ELF-1 (cell line): Measurements from ENCODE around the gene TM7SF2.
A peak's percentile ranks its signal among the peaks of the same experiment; 100 is the strongest.
"Not testable (repeated sequence)": the region's sequence is repeated elsewhere in the genome, so short reads cannot be mapped to it uniquely, and the experiment has no call there.

Experiments used
- DNase-seq: peaks from one replicate; pipeline ENCODE4 v3.0.0-alpha.2; 2016; ENCODE audit warnings: low read depth, low spot score

TM7SF2 gene

GRCh38 chr11:65114538-65115171 is 3.0 kb downstream of the TM7SF2 start:
- DNase-seq, result no peak

DNA sequence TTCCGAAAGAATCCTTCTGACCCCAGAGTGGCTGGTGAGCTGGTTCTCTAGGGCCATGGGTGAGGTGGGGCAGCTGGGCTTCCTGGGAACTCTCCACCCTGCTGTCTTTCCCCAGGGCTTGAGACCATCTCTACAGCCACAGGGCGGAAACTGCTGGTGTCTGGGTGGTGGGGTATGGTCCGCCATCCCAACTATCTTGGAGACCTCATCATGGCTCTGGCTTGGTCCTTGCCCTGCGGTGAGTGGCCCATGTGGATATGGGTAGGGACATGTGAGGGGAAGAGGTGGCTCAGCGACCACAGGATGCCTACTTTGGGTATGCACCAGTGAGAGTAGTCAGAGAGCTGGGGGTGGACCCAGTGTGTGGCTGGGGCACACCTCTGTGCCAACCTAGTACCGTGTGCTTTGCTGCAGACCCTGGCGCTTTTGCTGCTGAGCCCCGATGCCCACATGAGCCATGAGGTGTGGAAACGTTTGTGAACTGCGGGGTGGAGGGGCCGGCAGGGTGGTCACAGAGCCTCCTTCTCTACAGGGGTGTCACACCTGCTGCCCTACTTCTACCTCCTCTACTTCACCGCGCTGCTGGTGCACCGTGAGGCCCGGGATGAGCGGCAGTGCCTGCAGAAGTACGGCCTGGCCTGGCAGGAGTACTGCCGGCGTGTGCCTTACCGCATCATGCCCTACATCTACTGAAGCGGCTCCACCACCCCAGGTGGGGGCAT is 3.9 kb downstream of the TM7SF2 start:
- DNase-seq, result no peak

DNA sequence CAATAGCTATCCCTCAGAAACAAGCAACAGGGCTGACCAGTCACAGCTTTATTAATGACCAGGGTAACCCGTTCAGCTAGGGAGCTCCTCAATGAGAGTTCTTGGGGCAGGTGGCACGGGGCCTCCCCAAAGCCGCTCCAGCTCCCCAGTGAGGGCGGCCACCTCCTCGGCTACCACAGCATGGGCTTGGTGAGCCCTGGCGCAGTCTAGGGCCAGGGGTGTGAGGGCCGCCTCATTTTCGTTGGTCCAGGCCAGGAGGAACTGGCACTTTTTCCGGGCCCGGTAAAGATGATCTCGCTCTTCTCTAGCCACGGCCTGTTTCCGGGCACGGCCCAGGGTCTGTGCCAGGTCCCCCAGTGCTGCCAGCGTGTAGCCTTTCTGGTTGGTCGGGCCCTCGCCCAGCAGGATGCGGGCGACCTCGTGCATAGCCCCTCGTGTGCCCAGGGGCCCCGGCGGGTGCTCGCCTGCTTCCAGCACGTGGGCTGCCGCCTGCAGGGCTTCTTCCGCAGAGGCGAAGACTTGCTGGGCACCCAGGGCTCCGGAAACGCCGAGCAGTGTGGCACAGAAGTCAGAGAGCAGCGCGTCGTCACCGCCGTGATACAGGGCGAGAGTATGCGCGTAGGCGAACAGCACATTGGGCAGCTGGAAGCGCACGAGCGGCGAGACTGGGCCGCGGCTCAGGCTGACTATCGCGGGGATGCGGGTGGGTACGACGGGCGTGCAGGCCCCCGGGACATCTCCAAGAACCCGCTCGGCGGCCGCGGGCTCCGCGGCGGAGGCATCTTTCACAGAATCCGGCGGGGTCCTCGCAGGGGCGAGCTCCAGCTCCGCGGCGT is 4.9 kb downstream of the TM7SF2 start:
- peak; percentile 44 for DNase-seq

DNA sequence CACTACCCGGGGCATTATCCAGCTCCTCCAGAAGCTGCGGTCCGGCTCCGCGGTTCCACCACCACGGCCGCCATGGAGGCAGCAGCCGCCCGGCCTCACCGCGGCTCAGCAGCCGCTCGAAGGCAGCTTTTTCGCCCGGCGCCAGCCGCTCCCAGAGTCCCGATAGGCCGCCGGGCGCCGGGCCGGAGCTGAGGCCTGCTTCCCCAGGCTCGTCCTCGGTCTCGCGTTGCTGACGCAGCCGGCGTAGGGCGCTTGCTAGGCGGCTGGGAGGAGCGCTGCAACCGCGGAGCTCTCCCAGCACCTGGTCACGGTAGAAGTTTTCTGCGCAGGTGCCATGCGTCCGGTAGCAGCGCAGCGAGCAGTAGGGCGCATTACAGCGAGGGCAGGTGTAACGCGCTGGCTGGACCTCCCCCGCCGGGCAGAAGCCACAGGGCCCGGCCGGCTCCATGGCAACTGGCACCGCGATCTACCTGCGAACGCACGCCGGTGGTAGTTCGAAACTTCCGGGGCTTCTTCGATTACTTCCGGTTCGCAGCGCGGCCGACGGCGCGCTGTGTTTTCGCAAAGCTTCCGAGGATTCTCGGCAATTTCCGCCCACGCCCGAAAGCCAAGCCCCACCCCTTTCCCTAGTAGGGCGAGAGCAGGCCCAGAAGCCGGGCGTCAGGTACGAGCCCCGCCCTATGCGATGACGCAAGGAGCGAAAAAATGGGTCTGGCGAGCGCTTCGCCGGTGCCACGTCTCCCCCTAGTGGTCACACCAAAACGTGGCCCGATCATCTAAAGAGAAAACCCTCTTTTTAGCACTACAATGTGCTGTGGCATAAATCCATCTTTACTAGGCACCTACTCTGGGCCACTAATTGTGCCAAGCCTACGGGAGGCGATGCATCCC is 5.8 kb downstream of the TM7SF2 start, which contains the start of gene ZNHIT2:
ZNHIT2 (minus strand) TSS at position 496 of the 891 bp plus-strand sequence; CDS start at position 448, 48 bp downstream.
- peak; percentile 100 for DNase-seq

- no peak for DNase-seq
These were observed 6.6 kb downstream of the TM7SF2 start for GRCh38 chr11:65118097-65118837.

GRCh38 chr11:65118891-65119669 is 7.4 kb downstream of the TM7SF2 start:
- not testable (repeated sequence) for DNase-seq

- DNase-seq, result no peak
These were observed 8.0 kb downstream of the TM7SF2 start for GRCh38 chr11:65119670-65119995.

GRCh38 chr11:65120831-65121230 is 9.2 kb downstream of the TM7SF2 start:
- no peak for DNase-seq

GRCh38 chr11:65121447-65121864 is 9.8 kb downstream of the TM7SF2 start:
- peak; percentile 38 for DNase-seq

DNA sequence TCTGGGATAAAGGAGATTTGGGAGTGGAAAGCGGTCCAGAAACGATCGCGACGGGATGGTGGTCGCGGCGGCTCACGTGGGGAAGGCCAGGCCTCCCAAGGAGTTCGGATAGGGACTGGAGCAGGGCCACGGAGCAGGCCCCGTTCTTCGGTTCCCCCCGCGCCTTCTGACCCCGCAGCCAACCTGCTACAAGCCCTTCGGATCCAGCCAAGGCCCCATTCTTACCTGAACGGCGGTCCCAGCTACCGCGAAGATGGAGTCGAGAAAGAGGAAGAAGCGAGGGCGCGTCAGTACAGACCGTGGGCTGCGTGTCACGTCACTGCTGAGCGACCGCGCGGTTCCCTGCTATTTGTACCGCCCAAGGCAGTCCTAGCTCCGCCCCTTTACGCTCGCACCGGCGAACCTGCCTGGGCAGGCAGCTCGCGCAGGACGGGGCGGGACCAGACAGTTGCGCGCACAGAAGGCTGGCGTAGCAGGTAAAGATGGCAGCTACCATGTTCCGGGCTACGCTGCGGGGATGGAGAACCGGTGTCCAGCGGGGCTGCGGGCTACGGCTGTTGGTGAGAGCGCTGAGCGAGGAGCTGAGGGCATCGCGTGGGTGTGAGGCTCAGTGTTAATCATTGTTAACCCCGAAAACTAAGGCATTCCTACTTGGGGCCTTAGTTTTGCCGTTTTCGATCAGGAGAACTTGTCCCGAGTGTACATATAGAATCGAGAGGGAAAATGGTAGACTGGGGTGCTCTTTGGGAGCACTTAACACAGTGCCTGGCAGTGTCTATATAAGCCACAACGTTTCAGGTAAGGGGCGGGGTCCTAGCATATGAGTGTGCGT is 10.4 kb downstream of the TM7SF2 start, which contains the start of the genes FAU and MRPL49:
FAU (minus strand) TSS at position 270 of the 832 bp plus-strand sequence. CDS start 321 bp downstream, outside the sequence.
MRPL49 (plus strand) TSS at position 457 of the 832 bp plus-strand sequence; CDS start at position 483, 26 bp downstream.
- peak; percentile 98 for DNase-seq

- no peak for DNase-seq
These were observed 13.0 kb downstream of the TM7SF2 start for GRCh38 chr11:65124480-65125196.

GRCh38 chr11:65125197-65126056 is 13.8 kb downstream of the TM7SF2 start:
- no peak for DNase-seq

GRCh38 chr11:65126624-65127274 is 15.1 kb downstream of the TM7SF2 start:
- DNase-seq, result no peak

GRCh38 chr11:65127473-65128181 is 16.0 kb downstream of the TM7SF2 start:
- DNase-seq, result no peak

DNA sequence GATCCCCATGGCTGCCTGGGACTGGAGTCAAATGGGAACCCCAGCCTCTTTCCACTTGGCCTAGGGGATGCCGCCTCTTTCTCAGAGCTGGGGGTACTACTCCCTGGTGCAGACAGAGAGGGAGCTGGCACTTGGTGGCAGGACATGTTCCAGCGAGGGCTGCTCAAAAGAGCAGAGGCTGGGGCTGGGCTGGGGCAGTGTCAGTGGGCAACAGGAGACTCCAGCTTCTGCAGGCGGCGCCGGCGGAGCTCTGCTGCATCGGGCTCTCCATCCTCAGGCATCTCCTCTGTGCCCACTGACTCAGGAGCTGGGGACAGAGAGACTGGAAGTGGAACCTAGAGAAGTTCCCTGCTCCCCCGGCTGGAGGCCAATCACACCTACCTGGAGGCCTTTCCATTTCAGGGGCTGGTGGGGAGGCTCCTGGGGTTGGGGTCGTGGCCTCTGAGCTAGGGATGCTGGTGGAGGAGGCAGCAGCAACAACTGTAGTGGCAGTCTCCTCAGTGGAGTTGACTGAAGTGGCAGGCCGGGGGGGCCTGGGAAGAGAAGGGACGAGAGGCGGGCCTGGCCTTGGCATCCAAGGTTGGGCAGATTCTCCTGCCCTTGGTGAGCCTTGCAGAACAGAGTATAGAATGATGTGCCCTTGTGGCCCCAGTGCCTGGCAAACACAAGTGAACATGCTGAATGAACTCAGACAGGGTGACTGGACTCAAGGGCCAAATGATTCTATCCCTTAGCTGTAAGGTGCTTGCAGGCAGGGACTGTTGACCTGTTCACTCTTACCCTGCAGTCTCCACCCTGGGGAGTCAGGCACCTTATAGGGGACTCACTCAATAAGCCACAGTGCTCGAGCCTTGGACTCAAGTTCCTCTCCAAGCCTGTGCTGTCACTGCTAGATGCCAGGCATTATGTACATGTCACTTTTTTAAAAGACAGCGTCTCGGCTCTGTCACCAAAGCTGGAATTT is 16.8 kb downstream of the TM7SF2 start:
- DNase-seq, result no peak
